Gastroesophageal sphincter (tissue), 4 donors: ENCODE data around the gene RAD51B. TPM values are rescaled to one million over a fixed set of nuclear protein-coding genes. Genes with fewer than 3 reads are reported as not detected.

Source experiments
- ATAC-seq: fragments of 150-250 bp; one replicate; pipeline ENCODE4 v1.9.1; 2016; ENCODE audit warnings: mild to moderate bottlenecking, moderate library complexity
- H3K27ac ChIP-seq, 4 donors: fragments of 200-600 bp; sonication (generic) in 3 of 4; 1 replicate in 3 of 4; 2 replicates in 1 of 4; pipeline ENCODE4 v1.5.1; 2016 to 2019
- H3K27me3 ChIP-seq: fragments of 200-600 bp; sonication (generic); one replicate; pipeline ENCODE4 v1.5.1; 2019
- H3K36me3 ChIP-seq, 2 donors: fragments of 200-600 bp; sonication (generic); one replicate each; pipeline ENCODE4 v1.5.1; 2019; ENCODE audit warnings: control low read depth in 1 of 2
- H3K4me1 ChIP-seq, 3 donors: fragments of 200-600 bp; sonication (generic); 1 replicate in 2 of 3; 2 replicates in 1 of 3; pipeline ENCODE4 v1.5.1; 2016 to 2019; ENCODE audit warnings: control low read depth in 2 of 3
- H3K4me3 ChIP-seq, 2 donors: fragments of 200-600 bp; sonication (generic); one replicate each; pipeline ENCODE4 v1.5.1; 2019; ENCODE audit warnings: mild to moderate bottlenecking in 1 of 2, moderate library complexity in 1 of 2
- H3K9me3 ChIP-seq, 3 donors: fragments of 200-600 bp; sonication (generic); one replicate each; pipeline ENCODE4 v1.5.1; 2017 to 2019; ENCODE audit warnings: control low read depth in 2 of 3
- CTCF ChIP-seq, 4 experiments: fragments of 200-600 bp in 2 of 4; fragments of 450-650 bp in 2 of 4; sonication (generic) in 1 of 4; IDR thresholded peaks; one replicate each; pipeline ENCODE4 v1.5.1; 2017 to 2019; ENCODE audit warnings: antibody characterized with exemption in 4 of 4, mild to moderate bottlenecking in 2 of 4, moderate library complexity in 2 of 4
- EP300 ChIP-seq: sonication (generic); formaldehyde crosslinking; IDR thresholded peaks from one replicate; pipeline ENCODE4 v1.6.1; 2017; ENCODE audit warnings: antibody characterized with exemption, mild to moderate bottlenecking
- POLR2A ChIP-seq, 2 donors: fragments of 450-650 bp; IDR thresholded peaks; one replicate each; pipeline ENCODE4 v1.6.1; 2017; ENCODE audit warnings: antibody characterized with exemption in 2 of 2, mild to moderate bottlenecking in 2 of 2, moderate library complexity in 1 of 2
- POLR2AphosphoS5 ChIP-seq: sonication (generic); formaldehyde crosslinking; IDR thresholded peaks from one replicate; pipeline ENCODE4 v1.6.1; 2017; ENCODE audit warnings: antibody characterized with exemption
- WGBS, 2 donors: methylation state at CpG; one replicate each; pipeline ENCODE4 v1.1.5; 2018; ENCODE audit warnings: low coverage in 1 of 2; 5-methylcytosine and 5-hydroxymethylcytosine counted together
- total RNA-seq, 4 donors: library from RNA; depleted of rRNA; stranded (reverse); fragments of >200 nt; gene quantifications; one replicate each; pipeline ENCODE4 v1.1.0, GENCODE V29; 2016

RAD51B gene
- total RNA-seq, 4 donors from 2014 or later: 5.1 to 7.0 (median 6.0) TPM

GRCh38 chr14:68504861-68505260, 685.3 kb downstream of the RAD51B start:
- no peak for ATAC-seq
- Histone ChIP-seq H3K27ac (no peak overlapping the region), H3K9me3 (no peaks in the 10 kb centered on the region), H3K27me3 (no peaks in the 10 kb centered on the region), H3K4me1 (peaks cover 3 to 47% (median 8%) of the 10 kb centered on the region in 3 donors), H3K4me3 (no peak overlapping the region), H3K36me3 (no peaks in the 10 kb centered on the region)
- TF ChIP-seq POLR2AphosphoS5 (no peak), POLR2A (IDR thresholded peaks at IDR 0.05) (no peak), CTCF (IDR thresholded peaks at IDR 0.05) (no peak), EP300 (no peak)
- 92 to 94% methylated on average over 5 to 6 of the region's 8 CpGs for WGBS, 2 donors

GRCh38 chr14:68506021-68506644, 686.6 kb downstream of the RAD51B start:
- H3K27ac ChIP-seq: peak overlapping the region in 3 of 4 donors; percentile 44 to 75 (median 60)
- peak; percentile 39 for ATAC-seq
- 40% methylated on average over 10 of the region's 17 CpGs; no CpG with 5 or more reads in 1 of the 2 donors for WGBS, 2 donors

GRCh38 chr14:68506645-68507419, 687.3 kb downstream of the RAD51B start:
- Histone ChIP-seq H3K9me3 (no peaks in the 10 kb centered on the region), H3K27ac (peak overlapping the region in 3 of 4 donors; percentile 44 to 75 (median 60)), H3K36me3 (no peaks in the 10 kb centered on the region), H3K27me3 (no peaks in the 10 kb centered on the region), H3K4me3 (no peak overlapping the region), H3K4me1 (peaks cover 3 to 56% (median 19%) of the 10 kb centered on the region in 3 donors)
- no peak for ATAC-seq
- no peak for TF ChIP-seq EP300
- no peak for TF ChIP-seq CTCF (IDR thresholded peaks at IDR 0.05)
- no peak for TF ChIP-seq POLR2AphosphoS5
- no peak for TF ChIP-seq POLR2A (IDR thresholded peaks at IDR 0.05)
- 74 to 82% methylated on average over 6 to 9 of the region's 11 CpGs for WGBS, 2 donors

More at GRCh38 chr14:68506021-68506644, 686.6 kb downstream of the RAD51B start:
- H3K4me1 ChIP-seq: peaks cover 3 to 56% (median 19%) of the 10 kb centered on the region in 3 donors
- TF ChIP-seq EP300: no peak
- TF ChIP-seq CTCF (IDR thresholded peaks at IDR 0.05): no peak
- no peak for TF ChIP-seq POLR2A (IDR thresholded peaks at IDR 0.05)
- peak; percentile 50 for TF ChIP-seq POLR2AphosphoS5
- no peaks in the 10 kb centered on the region for H3K27me3 ChIP-seq
- no peaks in the 10 kb centered on the region for H3K36me3 ChIP-seq
- H3K9me3 ChIP-seq: no peaks in the 10 kb centered on the region
- no peak overlapping the region for H3K4me3 ChIP-seq

GRCh38 chr14:68507544-68508081, 688.0 kb downstream of the RAD51B start:
- Histone ChIP-seq H3K4me3 (no peak overlapping the region), H3K27ac (peak overlapping the region in 3 of 4 donors; percentile 4 to 75 (median 60)), H3K4me1 (peaks cover 3 to 63% (median 26%) of the 10 kb centered on the region in 3 donors), H3K36me3 (no peaks in the 10 kb centered on the region), H3K27me3 (no peaks in the 10 kb centered on the region), H3K9me3 (no peaks in the 10 kb centered on the region)
- no peak for TF ChIP-seq CTCF (IDR thresholded peaks at IDR 0.05)
- TF ChIP-seq EP300: no peak
- no peak for TF ChIP-seq POLR2AphosphoS5
- no peak for ATAC-seq
- WGBS, 2 donors: 96 to 100% methylated on average over 4 to 6 of the region's 10 CpGs
